GM19025 (cell line): ENCODE measurements around the gene GPR158.

Source experiments
- ATAC-seq: cut with Tn5 transposase; IDR thresholded peaks from one replicate; pipeline ENCODE4 v1.9.1; 2021; ENCODE audit warnings: mild to moderate bottlenecking, low read depth, moderate library complexity; ENCODE audit not compliant: unreplicated experiment

The GPR158 gene

DNA sequence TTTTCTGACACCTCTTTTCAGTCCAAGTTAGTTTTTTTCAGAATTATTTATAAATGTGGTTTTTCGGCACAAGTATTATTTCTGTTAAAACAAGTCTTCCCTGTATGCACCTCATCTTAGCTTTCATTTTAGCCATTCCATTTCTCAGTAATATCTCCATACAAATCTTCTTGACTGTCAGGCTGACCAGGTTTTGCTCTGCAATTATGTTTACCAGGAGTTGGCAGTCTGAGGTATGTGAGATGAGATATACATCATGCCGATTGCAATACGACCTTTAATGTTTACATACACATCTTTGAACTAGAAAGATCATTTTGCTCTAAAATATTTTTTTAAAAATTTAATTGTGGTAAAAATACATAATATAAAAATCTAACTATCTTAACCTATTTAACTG, 209.8 kb downstream of the GPR158 start:
- ATAC-seq: no peak

DNA sequence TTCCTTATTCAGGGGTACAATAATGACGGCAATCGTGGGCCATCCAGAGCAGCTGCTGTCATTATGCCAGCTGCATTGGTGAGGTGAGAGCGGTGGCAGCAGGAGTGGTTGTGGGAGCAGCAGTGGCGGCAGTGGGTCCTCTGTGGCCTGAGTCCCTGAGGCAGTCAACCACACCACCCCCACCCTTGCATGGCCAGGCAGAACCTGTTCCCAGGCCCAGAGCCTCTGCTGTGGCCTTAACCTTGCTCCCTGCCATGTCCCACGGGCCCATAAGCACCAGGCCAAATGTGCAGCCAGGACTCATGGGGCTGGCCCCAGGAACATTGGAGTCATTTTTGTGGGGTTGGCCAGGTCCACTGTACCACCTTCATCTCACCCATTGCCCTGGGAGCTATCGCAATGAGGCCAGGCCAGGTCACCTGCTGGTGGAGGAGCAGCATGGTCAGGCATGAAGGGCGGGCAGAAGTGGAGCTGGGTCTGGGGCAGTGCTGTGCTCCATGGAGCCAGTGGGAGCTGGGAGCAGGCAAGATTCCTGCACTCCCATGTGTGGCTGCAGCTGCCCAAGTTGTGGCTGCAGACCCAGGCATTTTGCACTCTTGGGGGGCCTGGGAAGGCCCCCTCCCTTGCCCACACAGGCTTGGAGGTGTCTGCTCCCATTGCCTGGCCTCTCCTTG, 213.5 kb downstream of the GPR158 start:
- no peak for ATAC-seq

DNA sequence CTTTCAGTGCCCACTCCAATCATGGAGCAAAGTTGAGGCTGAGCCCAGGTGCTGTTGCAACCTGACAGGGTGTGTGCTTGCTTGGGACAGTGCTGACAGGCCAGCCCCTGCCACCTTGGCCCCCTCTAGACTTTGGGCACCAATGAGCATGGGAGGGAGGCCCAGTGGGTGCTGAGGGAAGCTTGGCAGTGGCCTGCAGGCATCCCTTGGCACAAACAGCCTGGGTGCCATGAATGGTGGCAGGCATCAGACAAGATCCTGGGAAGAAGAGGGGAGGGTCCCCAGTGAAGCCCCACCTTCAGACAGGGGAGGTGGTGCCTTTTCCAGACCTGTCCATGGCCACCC, 214.0 kb downstream of the GPR158 start:
- no peak for ATAC-seq

DNA sequence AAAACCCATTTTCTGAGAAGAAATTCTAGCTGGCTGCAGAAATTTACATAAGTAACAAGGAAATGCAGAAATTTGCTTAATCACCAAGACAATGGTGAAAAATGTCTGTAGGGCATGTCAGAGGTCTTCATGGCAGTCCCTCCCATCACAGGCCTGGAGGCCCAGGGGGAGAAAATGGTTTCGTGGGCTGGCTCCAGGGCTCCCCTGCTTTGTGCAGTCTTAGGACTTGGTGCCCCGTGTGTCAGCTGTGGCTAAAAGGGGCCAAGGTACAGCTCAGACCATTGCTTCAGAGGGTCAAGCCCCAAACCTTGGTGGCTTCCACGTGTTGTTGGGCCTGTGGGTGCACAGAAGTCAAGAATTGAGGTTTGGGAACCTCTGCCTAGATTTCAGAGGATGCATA, 215.9 kb downstream of the GPR158 start:
- no peak for ATAC-seq

DNA sequence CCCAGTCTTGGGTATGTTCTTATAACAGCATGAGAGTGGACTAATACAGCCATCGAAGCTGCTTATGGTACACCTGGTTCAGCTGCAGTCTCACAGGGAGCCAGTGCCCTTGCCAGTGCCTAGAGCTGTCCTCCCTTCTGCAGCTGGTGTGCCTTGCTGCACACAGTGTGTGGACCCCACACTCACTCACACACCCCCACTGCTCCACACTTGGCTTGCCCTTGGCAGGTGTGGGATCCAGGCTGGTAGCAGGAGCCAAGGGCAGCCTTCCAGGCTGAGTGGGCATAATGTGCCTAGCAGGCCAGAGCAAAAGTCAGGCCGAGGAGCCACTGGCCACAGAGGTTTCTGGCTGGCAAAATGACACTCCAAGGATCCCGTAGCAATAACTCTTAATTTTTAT, 217.3 kb downstream of the GPR158 start:
- ATAC-seq: no peak

DNA sequence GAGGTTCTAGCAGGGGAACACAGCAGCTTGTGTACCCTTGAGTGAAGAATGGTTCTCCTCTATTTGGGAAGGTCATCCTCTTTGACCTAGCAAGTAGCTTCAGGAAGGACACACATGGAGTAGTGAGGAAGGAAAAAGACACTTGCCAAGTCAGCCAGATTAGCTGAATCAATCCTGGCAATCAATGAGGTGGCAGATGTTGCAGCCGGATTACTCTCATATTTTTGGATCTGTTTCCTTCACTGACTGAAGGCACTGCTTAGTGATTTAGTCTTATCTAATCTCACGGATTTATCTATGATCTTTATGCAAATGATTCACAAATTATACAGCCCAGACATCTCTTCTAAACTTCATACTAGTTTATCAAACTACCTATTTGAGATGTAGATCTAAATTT, 218.8 kb downstream of the GPR158 start:
- no peak for ATAC-seq

DNA sequence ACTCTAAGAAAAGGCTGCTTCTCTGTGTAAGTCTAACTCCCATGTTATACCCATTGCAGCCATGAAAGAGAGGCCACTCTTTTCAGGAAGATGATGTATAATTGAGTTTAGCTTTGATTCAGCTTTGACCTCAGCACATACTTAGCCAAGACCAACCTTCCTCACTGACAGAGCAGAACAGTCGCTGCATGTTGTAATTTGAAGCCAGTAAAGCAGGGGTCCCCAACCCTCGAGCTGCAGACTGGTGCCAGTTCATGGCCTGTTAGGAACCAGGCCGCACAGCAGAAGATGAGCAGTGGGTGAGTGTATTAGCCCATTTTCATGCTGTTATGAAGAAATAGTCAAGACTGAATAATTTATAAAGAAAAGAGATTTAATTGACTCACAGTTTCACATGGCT, 223.9 kb downstream of the GPR158 start:
- ATAC-seq: no peak

DNA sequence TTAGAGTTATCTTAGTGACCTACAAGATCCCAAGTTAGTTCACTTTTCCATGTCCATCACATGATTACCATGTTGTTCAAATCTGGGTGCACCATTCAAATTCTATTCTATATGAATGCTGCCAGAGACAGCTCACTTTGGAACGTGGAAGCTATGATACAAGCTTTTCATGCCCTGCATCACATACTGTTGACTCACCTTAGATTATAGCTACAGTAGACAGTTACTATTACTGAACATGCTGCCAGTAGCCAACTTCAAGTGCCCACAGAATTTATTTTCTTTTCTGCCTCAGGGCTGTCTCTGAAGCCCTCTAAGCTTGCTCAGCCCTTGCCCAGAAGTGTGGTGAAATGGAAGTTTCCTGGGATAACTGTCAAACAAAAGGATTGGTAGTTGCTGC, 231.1 kb downstream of the GPR158 start:
- no peak for ATAC-seq

DNA sequence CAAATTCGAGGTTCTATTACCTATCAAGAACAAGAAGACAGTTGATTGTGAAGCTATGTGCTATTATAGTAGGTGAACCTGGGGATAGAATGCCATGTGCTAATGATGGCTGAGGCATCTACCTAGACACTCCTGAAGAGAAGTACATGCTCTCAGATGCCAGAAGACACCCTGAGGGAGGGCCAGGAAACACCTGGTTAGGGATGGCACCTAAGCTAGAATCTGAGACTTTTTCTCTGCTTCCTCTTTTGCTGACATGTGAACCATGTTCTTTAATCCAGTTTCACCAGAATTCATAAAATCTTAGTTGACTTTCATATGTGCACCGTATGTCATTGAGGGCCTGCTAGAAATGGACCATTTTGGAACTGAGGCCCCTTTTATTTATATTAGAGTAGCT, 242.8 kb downstream of the GPR158 start:
- no peak for ATAC-seq

DNA sequence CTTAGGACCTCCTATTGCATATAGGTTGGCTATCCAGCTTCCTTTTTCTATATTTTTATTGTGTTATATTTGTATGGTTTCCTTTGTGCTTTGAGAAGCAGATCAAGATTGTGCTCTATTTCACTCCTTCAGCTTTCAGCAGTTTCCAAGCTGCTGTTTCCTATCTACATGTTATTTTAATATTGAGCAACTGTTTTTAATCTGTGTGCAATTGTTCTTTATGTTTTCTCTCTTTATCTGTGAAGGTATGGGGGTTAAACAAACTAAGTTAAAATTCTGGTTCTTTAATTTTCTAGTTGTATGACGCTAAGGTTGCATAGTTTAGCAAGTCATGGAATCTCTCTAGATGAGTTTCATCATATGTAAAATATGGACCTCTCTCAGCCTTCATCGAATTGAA, 251.0 kb downstream of the GPR158 start:
- no peak for ATAC-seq

DNA sequence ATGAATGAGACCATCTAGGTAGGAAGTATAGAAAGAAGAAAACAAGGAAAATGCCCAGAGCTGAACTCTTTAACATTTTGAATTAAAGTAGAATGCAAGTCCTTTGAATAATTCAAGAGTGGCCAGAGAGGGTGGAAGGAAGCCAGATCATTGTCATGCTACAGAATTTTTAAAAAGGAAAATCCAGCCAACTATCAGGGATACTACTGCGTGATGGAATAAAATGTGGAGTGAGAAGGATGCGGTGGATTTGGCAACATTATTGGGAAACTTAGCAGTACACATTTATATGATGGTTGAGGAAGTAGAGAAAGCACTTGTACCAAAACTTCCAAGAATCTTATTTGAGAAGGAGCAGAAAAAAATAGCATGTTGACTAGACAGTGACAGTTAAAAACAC, 261.6 kb downstream of the GPR158 start:
- ATAC-seq: no peak

DNA sequence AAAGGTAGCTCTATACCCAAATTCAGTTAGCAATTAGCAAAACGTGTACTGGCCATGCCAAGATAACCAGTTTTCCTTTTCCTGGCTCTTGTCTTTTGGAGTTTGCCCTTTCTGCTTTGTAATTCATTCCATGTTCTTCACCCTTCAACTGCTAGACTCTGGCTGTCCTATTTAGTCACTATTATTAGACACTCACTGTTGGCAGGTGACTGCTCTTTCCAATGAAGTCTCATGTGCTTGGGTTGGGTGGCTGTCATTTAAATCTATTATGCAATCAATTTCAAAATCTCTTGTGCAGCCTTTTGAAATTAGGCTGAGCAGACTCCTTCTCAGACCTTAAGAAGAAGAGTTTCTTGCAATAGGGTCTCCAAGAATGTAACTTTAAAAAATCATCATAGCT, 266.5 kb downstream of the GPR158 start:
- no peak for ATAC-seq

DNA sequence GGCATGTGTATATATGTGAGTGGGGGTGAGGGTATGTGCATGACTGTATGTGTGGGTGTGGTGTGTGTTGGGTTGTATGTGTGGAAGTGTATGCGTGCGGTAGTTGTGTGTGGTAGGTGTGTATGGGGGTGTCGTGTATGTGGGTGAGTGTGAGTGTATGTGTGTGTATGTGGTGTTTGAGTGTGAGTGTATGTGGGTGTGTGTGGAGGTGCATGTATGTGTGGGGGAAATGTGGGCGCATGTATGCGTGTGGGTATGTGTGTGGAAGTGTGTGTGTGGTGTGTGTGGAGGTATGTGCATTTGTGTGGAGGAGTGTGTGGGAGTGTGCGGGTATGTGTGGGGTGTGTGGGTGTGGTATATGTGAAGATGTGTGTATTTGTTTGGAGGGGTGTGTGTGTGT, 269.5 kb downstream of the GPR158 start:
- ATAC-seq: no peak

DNA sequence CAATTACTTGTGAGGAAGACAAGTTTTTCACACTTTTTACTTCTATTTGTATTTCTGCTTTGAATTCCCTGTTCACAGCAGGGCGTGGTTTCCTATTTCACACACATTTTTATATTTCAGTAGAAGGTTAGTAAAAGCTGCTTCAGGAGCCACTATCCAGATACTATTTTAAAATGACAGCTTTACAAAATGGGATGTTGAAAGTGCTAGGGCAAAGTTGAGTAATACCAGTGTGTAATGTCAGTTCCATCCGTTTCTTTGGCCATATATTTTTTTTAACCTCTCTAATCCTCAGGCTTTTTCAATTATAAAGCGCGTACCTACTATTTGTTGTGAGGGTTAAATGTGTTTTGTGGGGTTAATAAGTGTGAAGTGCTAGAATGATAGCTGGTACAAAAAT, 276.6 kb downstream of the GPR158 start:
- ATAC-seq: no peak

DNA sequence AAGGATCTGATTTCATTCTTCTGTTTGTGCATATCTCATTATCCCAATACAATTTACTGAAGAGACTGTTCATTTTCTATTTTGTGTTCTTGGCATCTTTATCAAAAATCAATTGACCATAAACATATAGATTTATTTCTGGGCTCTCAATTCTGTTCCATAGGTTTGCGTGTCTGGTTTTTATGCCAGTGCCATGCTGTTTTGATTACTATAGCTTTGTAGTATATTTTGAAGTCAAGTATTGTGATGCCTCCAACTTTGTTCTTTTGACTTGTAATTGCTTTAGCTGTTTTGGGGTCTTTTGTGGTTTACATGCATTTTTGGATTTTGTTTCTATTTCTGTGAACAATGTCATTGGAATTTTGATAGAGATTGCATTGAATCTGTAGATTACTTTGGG, 278.8 kb downstream of the GPR158 start:
- ATAC-seq: no peak

DNA sequence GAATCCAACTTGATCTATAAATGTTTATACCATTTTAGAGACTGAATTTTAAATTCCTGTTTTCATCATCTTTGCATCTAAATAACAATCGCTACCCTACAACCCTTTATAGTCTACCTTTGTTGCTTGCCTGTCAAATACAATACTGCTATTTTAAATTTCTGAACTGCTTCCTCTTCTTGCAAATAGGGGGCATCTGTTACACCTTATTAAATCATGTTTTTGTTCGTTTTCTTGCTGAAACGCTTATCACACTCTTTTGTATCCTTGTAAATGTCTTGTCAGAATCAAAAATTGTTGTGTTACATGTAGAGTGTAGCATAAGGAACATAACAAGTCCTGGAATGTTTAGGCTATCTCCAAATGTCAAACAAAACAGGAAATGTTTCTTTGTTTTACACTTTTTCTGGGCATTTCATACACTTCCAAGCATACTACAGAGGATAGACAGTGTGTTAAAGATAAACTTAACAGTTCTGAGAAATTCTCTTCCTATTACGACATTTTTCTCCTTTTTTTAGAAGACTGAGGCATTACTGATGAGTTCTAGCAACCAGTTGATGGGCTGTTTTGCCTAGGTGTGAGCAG, 281.3 kb downstream of the GPR158 start:
- ATAC-seq: no peak

DNA sequence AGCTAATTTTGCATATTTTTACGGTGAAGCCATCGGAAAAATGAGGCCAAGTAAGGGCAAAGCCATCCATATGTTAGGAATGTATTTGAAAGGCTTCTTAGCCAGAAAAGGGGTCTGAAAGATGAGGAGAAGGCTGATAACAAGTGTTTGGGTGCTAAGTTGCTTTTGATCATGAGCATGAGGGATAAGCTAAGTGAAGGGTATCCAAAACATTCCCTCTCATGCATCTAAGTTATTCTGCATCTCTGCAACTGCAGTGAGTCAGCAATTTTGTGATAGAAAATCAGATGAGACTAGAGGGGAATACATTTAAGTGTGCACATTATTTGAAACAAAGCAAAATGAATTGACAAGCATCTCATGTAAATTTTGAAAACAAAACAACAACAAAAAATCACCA, 282.8 kb downstream of the GPR158 start:
- ATAC-seq: no peak

DNA sequence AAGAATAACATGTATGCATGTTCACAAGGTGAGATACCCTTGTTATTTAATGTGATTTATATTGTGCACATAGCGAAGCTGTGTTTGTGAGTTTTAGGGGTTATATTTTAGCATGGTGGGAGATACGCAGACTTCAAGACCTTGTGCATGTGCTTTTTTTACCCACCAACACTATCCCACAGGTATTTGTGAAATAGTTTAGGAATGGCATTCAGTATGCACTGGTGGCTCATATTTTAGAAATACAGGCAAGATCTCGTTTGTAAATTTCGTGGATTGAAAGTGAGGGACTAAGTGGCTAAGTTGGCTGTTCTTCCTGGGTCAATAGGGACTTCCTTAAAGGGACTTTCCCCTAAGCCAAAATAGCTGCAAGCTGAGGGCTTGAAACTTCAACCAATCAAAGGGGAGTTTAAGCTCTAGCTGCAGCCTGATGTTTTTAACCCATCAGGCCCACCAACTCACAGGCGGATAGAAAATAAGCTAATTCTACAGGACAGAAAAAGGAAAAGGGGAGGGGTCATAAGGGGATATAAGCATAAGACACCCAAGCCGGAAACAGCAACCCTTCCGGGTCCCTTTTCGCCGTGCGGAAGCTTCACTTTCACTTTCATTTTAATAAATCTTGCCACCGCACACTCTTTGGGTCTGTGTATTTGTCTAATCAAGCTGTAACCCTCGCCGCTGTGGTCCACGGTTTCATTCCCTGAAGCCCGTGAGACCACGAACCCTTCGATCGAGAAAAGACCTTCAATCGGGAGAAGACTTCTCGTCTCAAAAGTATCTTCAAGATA, 291.0 kb downstream of the GPR158 start:
- no peak for ATAC-seq

DNA sequence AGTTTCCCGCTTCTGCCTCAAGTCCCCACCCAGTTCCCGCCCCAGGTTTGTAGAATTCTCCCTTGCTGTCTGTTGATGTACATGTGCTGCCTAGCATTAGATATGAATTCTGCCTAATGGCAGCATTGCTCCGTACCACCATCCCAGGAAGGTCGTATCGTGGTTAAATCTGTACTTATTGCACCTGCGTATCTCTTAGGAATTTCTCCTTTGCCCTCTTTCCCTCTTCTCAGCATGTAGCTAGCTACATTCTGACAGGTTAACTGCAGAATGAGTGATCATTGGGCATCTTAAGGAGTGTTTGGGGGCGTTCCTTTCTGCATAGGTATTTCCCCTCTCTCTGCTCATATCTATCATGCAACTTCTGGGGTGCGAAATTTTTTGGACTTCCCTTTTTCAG, 293.1 kb downstream of the GPR158 start:
- no peak for ATAC-seq

DNA sequence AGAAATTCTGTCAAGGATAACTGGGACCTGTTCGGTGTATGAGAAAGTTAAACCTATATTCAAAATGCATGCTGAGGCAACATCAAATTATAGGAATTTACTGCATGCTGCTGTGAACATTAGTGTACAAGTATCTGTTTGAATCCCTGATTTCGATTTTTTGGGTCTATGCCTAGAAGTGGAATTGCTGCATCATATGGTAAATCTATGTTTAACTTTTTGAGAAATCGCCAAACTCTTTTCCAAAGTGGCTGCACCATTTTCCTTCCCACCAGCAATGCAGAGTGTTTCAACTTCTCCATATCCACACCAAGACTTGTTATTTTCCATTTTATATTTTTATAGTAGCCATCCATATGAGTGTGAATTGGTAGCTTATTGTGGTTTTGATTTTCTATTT, 306.7 kb downstream of the GPR158 start:
- ATAC-seq: no peak

DNA sequence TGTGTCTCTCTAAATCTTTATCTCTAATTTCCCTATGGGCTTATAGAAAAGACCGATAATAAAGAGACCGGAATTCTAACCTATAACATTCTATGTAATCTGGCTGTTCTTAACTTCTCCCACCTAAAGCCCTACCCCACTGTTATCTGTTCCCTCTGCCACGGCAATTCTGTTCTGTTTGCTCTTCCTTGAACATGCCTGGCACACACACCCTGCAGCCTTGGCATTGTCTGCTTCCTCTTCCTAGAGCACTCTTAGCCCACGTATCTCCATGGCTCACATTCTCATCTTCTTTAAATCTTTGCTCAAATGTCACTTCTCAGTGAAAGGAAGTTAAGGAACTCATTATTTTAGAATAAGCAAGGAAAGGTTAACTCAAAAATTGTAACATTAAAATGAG, 309.2 kb downstream of the GPR158 start:
- ATAC-seq: no peak

DNA sequence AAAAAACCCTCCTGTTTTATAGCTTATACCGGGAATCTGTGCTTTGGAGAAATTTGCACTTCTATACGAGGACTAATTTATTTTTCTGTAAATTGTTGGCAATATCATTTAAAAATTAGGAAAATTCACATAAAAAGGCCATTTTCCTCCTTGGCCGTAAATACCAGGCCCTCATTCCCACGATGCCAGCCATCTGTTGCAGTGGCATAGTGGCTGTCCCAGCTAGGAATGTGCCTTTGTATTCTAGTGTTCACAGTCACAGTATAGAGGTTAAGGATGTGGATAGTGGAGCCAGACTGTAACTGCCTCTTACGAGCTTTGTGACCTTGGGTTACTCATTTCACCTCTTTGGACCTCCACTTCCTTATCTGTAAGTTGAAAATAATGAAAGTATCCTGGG, 312.5 kb downstream of the GPR158 start:
- ATAC-seq: no peak
